SK-N-SH (cell line): ENCODE results near the gene SCYGR5. TPM values are rescaled to one million over a fixed set of nuclear protein-coding genes. Genes with fewer than 3 reads are reported as not detected.

Experiments
- CTCF ChIA-PET: fragments of 300-600, 350-600 bp; formaldehyde crosslinking; extraction: SDS; loops from one replicate; lab custom pipeline; 2021; lab: Yijun Ruan, JAX
- POLR2A ChIA-PET: fragments of 350-600 bp; sonication (Branson Sonifier 250); formaldehyde crosslinking; extraction: SDS; loops from one replicate; lab custom pipeline; 2020; ENCODE audit warnings: antibody characterized with exemption, inconsistent platforms; lab: Yijun Ruan, JAX
- DNase-seq: peaks from one replicate; pipeline ENCODE4 v3.0.0; 2012
- H2AFZ ChIP-seq: fragments of 200-600 bp; sonication (generic); 2 replicates; pipeline ENCODE4 v1.8.1; 2016; ENCODE audit warnings: antibody characterized with exemption, mild to moderate bottlenecking, low read depth
- H3F3A ChIP-seq: fragments of 200-600 bp; sonication (generic); replicated peaks from 2 replicates; pipeline ENCODE3; 2016; ENCODE audit warnings: antibody characterized with exemption, mild to moderate bottlenecking; ENCODE audit not compliant: insufficient read depth
- H3K27ac ChIP-seq, 2 experiments: fragments of 200-500 bp in 1 of 2; fragments of 200-600 bp in 1 of 2; sonication (Bioruptor generic) in 1 of 2; sonication (generic), shearing (Covaris generic) in 1 of 2; 2 replicates each; pipeline versions ENCODE4 v1.5.1 to v1.6.1; 2014 to 2016; ENCODE audit warnings: low read depth in 2 of 2, inconsistent platforms in 1 of 2, low read length in 1 of 2, mild to moderate bottlenecking in 1 of 2, mixed read lengths in 1 of 2
- H3K27me3 ChIP-seq: fragments of 200-600 bp; sonication (generic), shearing (Covaris generic); 2 replicates; pipeline ENCODE4 v1.6.1; 2016; ENCODE audit warnings: mixed run types; ENCODE audit not compliant: insufficient read depth
- H3K36me3 ChIP-seq, 2 experiments: fragments of 200-500 bp in 1 of 2; fragments of 200-600 bp in 1 of 2; sonication (Bioruptor generic) in 1 of 2; sonication (generic) in 1 of 2; replicated peaks in 1 of 2; 2 replicates each; pipeline versions ENCODE3 to v1.5.1; 2014 to 2016; ENCODE audit warnings: low read length in 1 of 2, mild to moderate bottlenecking in 1 of 2; ENCODE audit not compliant: insufficient read depth in 2 of 2, control insufficient read depth in 1 of 2
- H3K4me1 ChIP-seq, 2 experiments: fragments of 200-500 bp in 1 of 2; fragments of 200-600 bp in 1 of 2; sonication (Bioruptor generic) in 1 of 2; sonication (generic), shearing (Covaris generic) in 1 of 2; 2 replicates each; pipeline versions ENCODE4 v1.5.1 to v1.6.1; 2014 to 2016; ENCODE audit warnings: low read depth in 1 of 2, low read length in 1 of 2, mixed run types in 1 of 2; ENCODE audit not compliant: insufficient read depth in 2 of 2, control insufficient read depth in 1 of 2
- H3K4me2 ChIP-seq: fragments of 200-600 bp; sonication (generic), shearing (Covaris generic); 2 replicates; pipeline ENCODE4 v1.6.1; 2017; ENCODE audit warnings: mixed run types
- H3K4me3 ChIP-seq, 2 experiments: fragments of 200-500 bp in 1 of 2; fragments of 200-600 bp in 1 of 2; sonication (Bioruptor generic) in 1 of 2; sonication (generic), shearing (Covaris generic) in 1 of 2; 2 replicates each; pipeline versions ENCODE4 v1.5.1 to v1.8.1; 2014 to 2016; ENCODE audit warnings: low read depth in 2 of 2, inconsistent platforms in 1 of 2, low read length in 1 of 2, mild to moderate bottlenecking in 1 of 2, mixed read lengths in 1 of 2, moderate library complexity in 1 of 2
- H3K79me2 ChIP-seq: fragments of 200-600 bp; sonication (generic); 2 replicates; pipeline ENCODE4 v1.8.1; 2017; ENCODE audit warnings: mild to moderate bottlenecking; ENCODE audit not compliant: insufficient read depth
- H3K9ac ChIP-seq: fragments of 200-600 bp; sonication (generic); 2 replicates; pipeline ENCODE4 v1.6.1; 2017; ENCODE audit warnings: mixed run types
- H3K9me2 ChIP-seq: fragments of 200-600 bp; sonication (generic); 2 replicates; pipeline ENCODE4 v1.6.1; 2017; ENCODE audit warnings: mixed run types
- H3K9me3 ChIP-seq: fragments of 200-600 bp; sonication (generic); 2 replicates; pipeline ENCODE4 v1.6.1; 2017; ENCODE audit warnings: mixed run types, mild to moderate bottlenecking, moderate library complexity
- H4K20me1 ChIP-seq: fragments of 200-600 bp; sonication (generic); 2 replicates; pipeline ENCODE4 v1.6.1; 2017; ENCODE audit warnings: mild to moderate bottlenecking, mixed run types; ENCODE audit not compliant: insufficient read depth
- ELF1 ChIP-seq: IDR thresholded peaks from 2 replicates; pipeline ENCODE4 v1.4.0; 2012
- FOSL2 ChIP-seq: IDR thresholded peaks from 2 replicates; pipeline ENCODE4 v1.4.0; 2012; ENCODE audit warnings: low read depth, mild to moderate bottlenecking, moderate library complexity, borderline replicate concordance
- GABPA ChIP-seq: IDR thresholded peaks from 2 replicates; pipeline ENCODE4 v1.4.0; 2012; ENCODE audit warnings: low read depth, mild to moderate bottlenecking
- GATA2 ChIP-seq: sonication (generic); formaldehyde crosslinking; IDR thresholded peaks from 2 replicates; pipeline ENCODE4 v1.5.0; 2020; ENCODE audit warnings: mild to moderate bottlenecking, missing genetic modification reagents
- MXI1 ChIP-seq: IDR thresholded peaks from 2 replicates; pipeline ENCODE4 v1.6.1; 2012; ENCODE audit warnings: mild to moderate bottlenecking, low read depth, low read length, improper control_type of control experiment
- NRF1 ChIP-seq: IDR thresholded peaks from 2 replicates; pipeline ENCODE4 v1.6.1; 2012; ENCODE audit warnings: low read depth, mild to moderate bottlenecking, low read length
- PBX3 ChIP-seq: IDR thresholded peaks from 2 replicates; pipeline ENCODE4; 2012
- REST ChIP-seq: IDR thresholded peaks from 2 replicates; pipeline ENCODE4 v1.6.1; 2012; ENCODE audit warnings: mild to moderate bottlenecking, low read depth, low read length, moderate library complexity
- RFX5 ChIP-seq: IDR thresholded peaks from 2 replicates; pipeline ENCODE4 v1.6.1; 2012; ENCODE audit warnings: mild to moderate bottlenecking, improper control_type of control experiment, low read length
- SIN3A ChIP-seq: IDR thresholded peaks from 2 replicates; pipeline ENCODE4 v1.6.1; 2012; ENCODE audit warnings: low read depth, mild to moderate bottlenecking, low read length, moderate library complexity, borderline replicate concordance
- TAF1 ChIP-seq: IDR thresholded peaks from 2 replicates; pipeline ENCODE4 v1.6.1; 2012; ENCODE audit warnings: low read depth, mild to moderate bottlenecking, low read length, moderate library complexity, borderline replicate concordance
- USF1 ChIP-seq: IDR thresholded peaks from 2 replicates; pipeline ENCODE4 v1.4.0; 2012; ENCODE audit warnings: low read depth, borderline replicate concordance
- YY1 ChIP-seq: IDR thresholded peaks from 2 replicates; pipeline ENCODE4 v1.4.0; 2012; ENCODE audit warnings: low read depth, mild to moderate bottlenecking
- WGBS: methylation state at CpG from one replicate; pipeline ENCODE4 v1.1.6; 2017; ENCODE audit warnings: low lambda C conversion rate; 5-methylcytosine and 5-hydroxymethylcytosine counted together
- polyA plus RNA-seq, 3 experiments: library from polyadenylated mRNA; depleted of rRNA; stranded (reverse); fragments of >200 nt; gene quantifications; 2 replicates each; pipeline ENCODE4 v1.2.3, GENCODE V29; 2012

The SCYGR5 gene
- polyA plus RNA-seq, 1 of the 3 experiments (the other 2 are of a cell fraction) = not detected

- Histone ChIP-seq H3K36me3 (no peaks in the 10 kb centered on the region), H3K4me2 (no peak overlapping the region), H2AFZ (no peak overlapping the region), H3K9ac (no peak overlapping the region), H3K79me2 (no peaks in the 10 kb centered on the region), H3K9me3 (no peaks in the 10 kb centered on the region), H3K4me1 (peaks cover 3 to 4% of the 10 kb centered on the region in 2 experiments; a peak in 1 of 4 replicates), H3F3A (no peaks in the 10 kb centered on the region), H4K20me1 (no peaks in the 10 kb centered on the region), H3K27me3 (peaks cover 39% of the 10 kb centered on the region; the same call in 1 of the 2 replicates), H3K9me2 (no peaks in the 10 kb centered on the region), H3K27ac (no peak overlapping the region), H3K4me3 (no peak overlapping the region)
- ChIA-PET CTCF (no interaction called here), POLR2A (no interaction called here)
- 34% methylated on average over 2 of the region's 2 CpGs for WGBS
- TF ChIP-seq FOSL2 = no peak
- no peak for TF ChIP-seq GATA2 (CRISPR knock-in tag)
- no peak for TF ChIP-seq MXI1
- no peak for TF ChIP-seq REST
- no peak for TF ChIP-seq RFX5
- no peak for TF ChIP-seq SIN3A
- no peak for TF ChIP-seq YY1
- TF ChIP-seq PBX3 = no peak
- TF ChIP-seq TAF1 = no peak
- no peak for TF ChIP-seq NRF1
- TF ChIP-seq USF1 = no peak
- TF ChIP-seq GABPA = no peak
- no peak for TF ChIP-seq ELF1
- DNase-seq = no peak
Measured at GRCh38 chr2:227716501-227716900, 49.9 kb downstream of the SCYGR5 start.

Other genes with a start within 250 kb of the SCYGR5 start
- 42.3 and 62.7 TPM in 2 replicates for gene AGFG1, start 194.6 kb upstream of the SCYGR5 start, polyA plus RNA-seq (2012; rRNA removed)
- gene SCYGR2, start 67.9 kb upstream of the SCYGR5 start, polyA plus RNA-seq (2012; rRNA removed) = not detected in 2 replicates
- not detected in 2 replicates for gene SCYGR3, start 52.0 kb upstream of the SCYGR5 start, polyA plus RNA-seq (2012; rRNA removed)
- not detected in 2 replicates for gene SCYGR4, start 49.3 kb upstream of the SCYGR5 start, polyA plus RNA-seq (2012; rRNA removed)
- gene SLC19A3, start 51.2 kb downstream of the SCYGR5 start, polyA plus RNA-seq (2012; rRNA removed) = 0.02 and 0.13 TPM in 2 replicates
- not detected in 2 replicates for gene SCYGR6, start 58.0 kb downstream of the SCYGR5 start, polyA plus RNA-seq (2012; rRNA removed)
- gene SCYGR7, start 61.5 kb downstream of the SCYGR5 start, polyA plus RNA-seq (2012; rRNA removed) = not detected in 2 replicates
- not detected in 2 replicates for gene SCYGR8, start 79.1 kb downstream of the SCYGR5 start, polyA plus RNA-seq (2012; rRNA removed)
- gene CCL20, start 147.0 kb downstream of the SCYGR5 start, polyA plus RNA-seq (2012; rRNA removed) = 0.12 TPM in 1 of 2 replicates, not detected in the other
- gene DAW1, start 204.8 kb downstream of the SCYGR5 start, polyA plus RNA-seq (2012; rRNA removed) = 1.2 and 2.4 TPM in 2 replicates